ENCODE data around the gene TFF3.

DNA sequence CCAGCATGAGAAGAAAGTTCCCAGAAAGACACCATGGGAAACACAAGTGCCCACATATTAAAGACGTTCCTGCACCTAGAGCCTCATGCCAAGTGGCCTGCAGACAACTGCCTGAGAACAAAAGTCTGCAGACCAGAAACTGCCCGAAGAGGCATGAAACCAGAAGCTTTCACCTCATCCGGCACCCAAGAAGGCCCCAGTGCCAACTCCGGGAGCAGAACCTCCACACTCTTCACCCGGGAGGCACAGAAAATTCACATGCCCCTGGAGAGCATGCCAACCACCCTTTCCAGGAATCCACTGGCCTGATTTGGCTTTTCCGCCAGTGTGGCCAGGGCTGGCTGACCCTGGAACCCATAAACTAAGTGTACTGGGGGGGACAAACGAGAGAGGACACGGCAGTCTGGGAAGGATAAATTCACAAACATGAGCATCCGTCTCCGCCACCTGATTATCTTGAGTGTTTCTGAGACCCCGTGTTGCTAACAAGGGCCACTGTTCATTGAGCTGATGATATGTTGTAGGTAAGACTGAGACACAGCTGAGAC lies 28.8 kb upstream of the TFF3 start:
- TF ChIP-seq CTCF (conservative IDR thresholded peaks at IDR 0.05; ENCODE audit: low read length) (no peak), EZH2phosphoT487 (IDR thresholded peaks at IDR 0.05; ENCODE audit: borderline replicate concordance) (no peak)
